Measurements from ENCODE around the gene RIPPLY3.

DNA sequence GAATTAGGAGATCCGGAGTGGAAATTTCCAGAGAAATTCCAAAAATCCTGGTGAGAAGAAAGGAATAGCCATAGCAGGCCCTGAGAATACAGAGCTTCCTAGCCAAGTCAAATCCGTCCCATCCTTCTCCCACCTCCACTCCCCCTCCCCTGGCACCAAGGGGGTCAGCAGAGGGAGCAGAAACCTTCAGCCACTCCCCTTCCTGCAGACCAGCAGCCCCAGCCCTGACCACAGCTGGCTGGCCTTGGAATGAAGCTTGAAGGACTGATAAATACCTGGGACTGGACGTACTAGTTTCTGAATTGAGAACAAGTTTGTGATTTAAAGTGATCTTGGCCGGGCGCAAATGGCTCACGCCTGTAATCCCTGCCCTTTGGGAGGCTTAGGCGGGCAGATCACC, 13.8 kb upstream of the RIPPLY3 start:
- TF ChIP-seq CTCF (IDR thresholded peaks at IDR 0.05; ENCODE audit: low read depth, low read length) (no peak), POLR2A (IDR thresholded peaks at IDR 0.05; ENCODE audit: extremely low read depth, insufficient read length) (no peak), MYC (IDR thresholded peaks at IDR 0.05; ENCODE audit: low read depth, low read length) (no peak)
- TF ChIP-seq, protein P1, sequence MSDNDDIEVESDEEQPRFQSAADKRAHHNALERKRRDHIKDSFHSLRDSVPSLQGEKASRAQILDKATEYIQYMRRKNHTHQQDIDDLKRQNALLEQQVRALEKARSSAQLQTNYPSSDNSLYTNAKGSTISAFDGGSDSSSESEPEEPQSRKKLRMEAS (IDR thresholded peaks at IDR 0.05; ENCODE audit: low read depth, low read length): no peak
